GM21528 (cell line): Measurements from ENCODE around the gene EME2.

Experiments used
- ATAC-seq: cut with Tn5 transposase; IDR thresholded peaks from one replicate; pipeline ENCODE4 v1.9.1; 2021; ENCODE audit warnings: mild to moderate bottlenecking, moderate library complexity; ENCODE audit not compliant: unreplicated experiment, low FRiP score

The EME2 gene

GRCh38 chr16:1816396-1817275 is 44.0 kb downstream of the EME2 start:
- ATAC-seq = no peak

DNA sequence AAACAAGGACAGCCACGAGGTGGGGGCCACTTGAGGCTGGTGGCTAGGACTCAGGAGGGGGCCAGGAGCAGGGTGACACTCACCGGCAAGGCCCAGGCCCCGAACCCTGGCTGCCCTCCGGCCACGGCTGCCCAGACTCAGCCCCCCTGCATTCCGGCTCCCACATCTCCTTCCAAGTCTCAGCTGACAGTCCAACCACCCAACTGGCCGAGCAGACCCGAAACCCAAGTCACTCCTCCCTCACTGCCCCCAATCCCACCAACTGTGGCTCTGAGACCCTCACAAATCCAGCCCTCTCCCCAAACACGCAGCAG is 44.6 kb downstream of the EME2 start:
- no peak for ATAC-seq

- no peak for ATAC-seq
Observed at GRCh38 chr16:1817716-1818115, 45.1 kb downstream of the EME2 start.

DNA sequence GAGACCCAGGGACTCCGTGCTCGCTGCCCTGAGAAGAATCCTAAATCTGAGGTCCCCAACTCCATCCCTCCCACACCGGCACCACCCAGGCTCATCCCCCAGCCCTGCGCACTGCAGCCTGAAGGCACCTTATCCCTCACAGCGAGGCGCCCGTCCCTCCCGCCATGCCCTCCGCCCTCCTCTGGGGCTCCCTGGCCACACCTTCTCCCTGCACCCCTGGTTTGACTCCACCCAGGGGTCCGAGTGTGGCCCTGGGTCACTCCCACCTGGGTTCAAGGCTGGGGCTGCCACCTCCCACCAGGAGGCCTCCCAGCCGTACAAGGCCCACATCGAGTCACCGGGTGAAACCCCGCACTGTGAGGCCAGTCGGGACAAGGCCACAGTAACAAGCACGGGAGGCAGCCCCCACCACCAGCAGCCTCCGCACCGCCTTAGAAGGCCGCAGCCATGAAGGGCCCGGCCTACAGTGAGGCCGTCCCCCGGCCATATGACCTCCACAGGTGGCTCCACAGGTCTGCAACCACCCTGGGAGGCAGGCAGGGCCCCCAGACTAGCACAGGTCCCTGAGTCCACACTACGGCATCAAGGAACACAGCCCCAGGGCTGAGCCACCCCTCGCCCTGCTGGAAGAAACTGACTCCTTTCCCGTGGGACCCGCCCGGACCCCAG is 45.7 kb downstream of the EME2 start:
- ATAC-seq = no peak

DNA sequence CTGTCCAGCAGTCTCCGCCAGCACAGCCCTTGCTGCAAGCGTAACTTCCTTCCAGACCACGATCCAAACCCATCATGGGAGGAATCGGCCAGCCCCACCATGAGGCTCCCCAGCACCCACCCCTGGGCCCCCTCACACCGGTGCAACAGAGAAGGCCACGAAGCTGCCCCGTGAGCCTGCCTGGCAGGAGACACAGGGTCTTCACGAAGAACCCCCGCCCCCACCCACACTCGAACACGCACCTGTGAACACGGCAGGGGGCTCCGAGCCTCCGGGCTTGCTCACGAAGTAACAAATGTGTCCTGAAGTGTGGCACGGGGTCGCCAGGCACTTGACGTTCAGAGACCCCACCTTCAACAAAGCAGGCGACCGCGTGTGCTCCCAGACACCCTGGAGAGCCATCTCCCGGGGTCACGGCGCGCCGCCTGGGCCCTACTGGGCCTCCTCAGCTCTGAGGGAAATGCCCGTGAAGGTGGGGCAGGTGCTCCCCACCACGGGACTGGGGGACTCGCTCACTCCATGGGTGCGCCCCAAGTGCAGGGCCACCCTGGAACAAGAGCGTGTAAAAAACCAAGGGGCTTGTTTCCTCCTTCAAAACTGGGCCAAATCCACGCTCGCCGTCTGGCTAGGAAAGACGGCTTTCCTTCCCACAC is 46.4 kb downstream of the EME2 start:
- no peak for ATAC-seq

GRCh38 chr16:1819611-1820010 is 47.0 kb downstream of the EME2 start:
- no peak for ATAC-seq

DNA sequence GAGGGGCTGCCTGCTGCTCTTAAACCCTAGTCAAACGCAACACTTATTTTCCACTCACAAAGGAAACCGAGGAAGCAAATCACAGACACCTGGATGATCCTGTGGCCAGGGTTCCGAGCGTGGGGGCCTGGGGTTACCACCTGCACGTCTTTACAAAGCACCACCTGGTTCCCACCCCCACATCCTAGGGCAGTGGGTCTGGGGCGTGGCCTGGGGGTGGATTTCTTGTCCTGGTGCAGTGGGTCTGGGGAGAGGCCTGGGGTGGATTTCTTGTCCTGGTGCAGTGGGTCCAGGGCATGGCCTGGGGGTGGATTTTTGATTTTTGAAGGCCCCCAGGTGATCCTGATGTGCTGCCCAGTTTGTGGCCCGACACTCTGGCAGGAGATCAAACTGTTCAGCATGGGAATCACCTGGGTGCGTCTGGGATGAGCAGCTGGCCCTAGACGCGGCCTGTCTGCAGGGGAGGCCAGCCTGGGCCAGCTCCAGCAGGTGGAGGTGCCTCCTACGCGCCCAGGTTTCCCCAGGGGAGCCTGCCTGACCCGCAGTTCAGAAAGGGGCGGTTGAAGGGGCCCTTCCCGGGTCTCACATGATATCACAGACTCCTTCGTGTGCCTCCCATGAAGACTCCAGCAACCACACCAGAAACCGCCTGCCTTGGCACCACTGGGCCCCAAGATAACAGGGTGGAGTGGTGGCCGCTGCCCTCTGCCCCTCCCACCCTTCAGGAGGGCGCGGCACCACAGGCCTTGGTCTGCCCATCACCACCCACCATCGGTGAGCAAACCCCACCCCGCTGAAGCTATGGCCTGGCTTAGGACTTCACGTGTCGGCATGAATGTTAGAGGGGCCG is 47.7 kb downstream of the EME2 start:
- no peak for ATAC-seq

DNA sequence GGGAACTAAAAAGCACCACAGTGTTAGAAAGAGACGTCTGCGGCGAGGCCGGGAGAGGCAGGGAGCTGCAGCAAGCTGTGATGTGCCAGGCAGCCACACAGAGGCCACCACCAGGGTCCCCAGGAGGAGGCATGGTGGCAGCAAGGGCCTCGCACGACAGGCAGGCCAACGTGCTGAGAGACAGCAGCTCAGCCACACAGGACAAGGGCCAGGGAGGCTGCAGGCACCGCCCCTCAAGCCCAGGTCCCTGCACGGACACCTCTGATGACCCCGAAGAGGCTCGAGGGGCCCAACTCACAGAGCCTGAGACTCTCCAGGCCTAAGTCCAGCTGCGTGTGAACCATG is 48.3 kb downstream of the EME2 start:
- ATAC-seq = no peak

DNA sequence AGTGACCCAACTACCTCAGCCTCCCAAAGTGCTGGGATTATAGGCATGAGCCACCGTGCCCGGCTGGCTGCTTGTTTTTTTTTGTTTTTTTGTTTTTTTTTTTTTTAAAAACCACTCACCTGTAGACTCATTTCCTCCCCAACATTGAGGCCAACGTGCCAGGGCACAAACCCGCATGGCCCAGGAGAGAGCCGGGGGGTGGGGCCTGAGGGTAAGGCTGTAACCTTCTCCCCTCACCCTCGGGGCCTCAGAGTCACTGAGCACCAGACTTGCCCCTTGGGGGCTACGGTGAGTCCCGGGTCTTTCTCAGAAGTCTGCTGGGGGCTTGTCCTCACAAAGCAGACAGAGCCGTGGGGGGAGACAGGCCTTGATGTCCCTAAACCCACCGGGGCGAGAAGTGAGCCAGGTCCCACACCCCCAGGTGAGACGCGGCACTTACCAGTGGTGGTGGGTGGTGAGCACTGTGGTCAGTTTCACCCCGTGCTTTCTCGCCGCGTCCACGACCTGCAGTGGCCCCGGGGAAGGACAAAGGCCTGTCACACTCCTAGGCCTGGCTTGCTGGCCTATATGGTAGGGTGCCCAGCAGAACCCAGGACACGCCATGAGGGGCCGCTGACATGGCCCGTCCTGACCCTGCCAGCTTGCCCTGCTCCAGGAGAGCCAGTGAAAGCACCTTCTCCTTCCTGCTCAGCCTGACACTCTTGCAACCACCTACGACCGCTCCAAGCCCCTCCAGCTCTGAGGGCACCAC is 49.4 kb downstream of the EME2 start:
- ATAC-seq = no peak

GRCh38 chr16:1822801-1823200 is 50.2 kb downstream of the EME2 start:
- no peak for ATAC-seq

DNA sequence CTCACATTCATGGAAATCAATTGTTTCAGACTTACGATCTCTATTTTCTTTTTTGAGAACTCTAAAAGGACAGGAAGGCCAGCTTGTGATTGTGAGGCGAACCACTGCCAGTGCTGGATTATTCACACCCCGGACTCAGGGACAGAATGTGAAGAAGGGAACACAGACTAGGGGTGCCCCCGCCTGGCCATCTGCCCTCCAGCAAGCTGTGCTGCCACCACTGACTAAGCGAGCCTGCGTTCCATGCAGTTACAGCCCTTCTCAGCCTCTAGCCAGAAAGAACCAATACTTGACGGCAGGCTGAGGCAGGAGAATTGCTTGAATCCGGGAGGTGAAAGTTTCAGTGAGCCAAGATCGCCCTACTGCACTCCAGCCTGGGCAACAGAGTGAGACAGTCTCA is 51.2 kb downstream of the EME2 start:
- ATAC-seq = no peak

DNA sequence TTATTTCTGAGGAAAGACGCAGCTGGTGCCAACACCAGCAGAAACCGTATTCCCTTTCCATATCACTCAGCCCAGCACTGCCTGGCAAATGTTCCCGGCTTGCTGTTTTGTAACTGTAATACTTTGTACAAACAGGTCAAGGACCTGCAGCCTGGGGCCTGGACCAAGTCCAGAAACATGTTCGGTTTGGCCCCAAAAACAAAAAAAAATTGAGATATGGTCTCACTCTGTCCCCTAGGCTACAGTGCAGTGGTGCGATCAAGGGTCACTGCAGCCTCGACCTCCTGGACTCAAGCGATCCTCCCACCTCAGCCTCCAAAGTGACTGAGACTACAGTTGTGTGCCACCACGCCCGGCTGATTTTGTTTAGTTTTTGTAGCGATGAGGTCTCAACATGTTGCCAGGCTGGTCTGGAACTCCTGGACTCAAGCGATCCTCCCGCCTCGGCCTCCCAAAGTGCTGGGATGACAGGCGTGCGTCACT is 52.8 kb downstream of the EME2 start:
- no peak for ATAC-seq
